SK-N-SH treated with all-trans-retinoic acid at 6 μM for 48 hours (cell line): Measurements from ENCODE around the gene FBLIM1.

Source experiments
- ATAC-seq: fragments of 200-7000 bp; cut with Tn5 transposase; 3 replicates; pipeline ENCODE4 v1.9.1; 2020; ENCODE audit warnings: mild to moderate bottlenecking, moderate library complexity
- ARNTL ChIP-seq: fragments of 450-650 bp; formaldehyde crosslinking; IDR thresholded peaks from 2 replicates; pipeline ENCODE4 v1.5.0; 2020; ENCODE audit warnings: low read depth, mild to moderate bottlenecking, moderate library complexity, borderline replicate concordance
- BACH2 ChIP-seq: fragments of 250-450 bp; sonication (Bioruptor Pico); IDR thresholded peaks from 2 replicates; pipeline ENCODE4 v1.9.0; 2021; ENCODE audit warnings: mild to moderate bottlenecking, borderline replicate concordance
- CSDC2 ChIP-seq: fragments of 250-450 bp; sonication (Bioruptor Pico); IDR thresholded peaks from 2 replicates; pipeline ENCODE4 v1.5.0; 2020; ENCODE audit warnings: mild to moderate bottlenecking, moderate library complexity
- ESRRG ChIP-seq: fragments of 250-450 bp; sonication (Bioruptor Pico); IDR thresholded peaks from 2 replicates; pipeline ENCODE4 v1.6.1; 2021; ENCODE audit warnings: mild to moderate bottlenecking
- ISL1 ChIP-seq: fragments of 250-450 bp; sonication (Bioruptor Pico); IDR thresholded peaks from 2 replicates; pipeline ENCODE4 v2.1.2; 2022; ENCODE audit warnings: mild to moderate bottlenecking, moderate library complexity
- OSR1 ChIP-seq: fragments of 250-450 bp; sonication (Bioruptor Pico); IDR thresholded peaks from 2 replicates; pipeline ENCODE4 v1.8.0; 2022; ENCODE audit warnings: moderate library complexity, mild to moderate bottlenecking, inconsistent platforms
- PPARA ChIP-seq: fragments of 250-450 bp; sonication (Bioruptor Pico); IDR thresholded peaks from 2 replicates; pipeline ENCODE4 v1.5.0; 2020; ENCODE audit warnings: mild to moderate bottlenecking, borderline replicate concordance
- RARB ChIP-seq: fragments of 250-450 bp; sonication (Bioruptor Pico); IDR thresholded peaks from 2 replicates; pipeline ENCODE4 v1.8.0; 2021; ENCODE audit warnings: mild to moderate bottlenecking, moderate library complexity
- SNAI2 ChIP-seq: fragments of 250-450 bp; sonication (Bioruptor Pico); IDR thresholded peaks from 2 replicates; pipeline ENCODE4 v1.5.0; 2020; ENCODE audit warnings: mild to moderate bottlenecking, moderate library complexity
- TCF4 ChIP-seq: fragments of 250-450 bp; sonication (Bioruptor Pico); IDR thresholded peaks from 2 replicates; pipeline ENCODE4 v1.8.0; 2021; ENCODE audit warnings: mild to moderate bottlenecking, moderate library complexity, borderline replicate concordance
- TOX ChIP-seq: fragments of 250-450 bp; sonication (Bioruptor Pico); IDR thresholded peaks from 2 replicates; pipeline ENCODE4 v1.8.0; 2021; ENCODE audit warnings: mild to moderate bottlenecking, moderate library complexity, borderline replicate concordance
- ZC3H10 ChIP-seq: fragments of 250-450 bp; sonication (Bioruptor Pico); IDR thresholded peaks from 2 replicates; pipeline ENCODE4 v1.5.1; 2021; ENCODE audit warnings: mild to moderate bottlenecking, moderate library complexity
- ZFP3 ChIP-seq: fragments of 250-450 bp; sonication (Bioruptor Pico); IDR thresholded peaks from 2 replicates; pipeline ENCODE4 v1.5.0; 2020; ENCODE audit warnings: mild to moderate bottlenecking, moderate library complexity
- ZNF565 ChIP-seq: fragments of 450-650 bp; formaldehyde crosslinking; conservative IDR thresholded peaks from 2 replicates; pipeline ENCODE4 v1.5.0; 2020; ENCODE audit warnings: low read depth, mild to moderate bottlenecking, moderate library complexity
- ZNF70 ChIP-seq: fragments of 450-650 bp; formaldehyde crosslinking; IDR thresholded peaks from 2 replicates; pipeline ENCODE4 v1.5.0; 2020; ENCODE audit warnings: mild to moderate bottlenecking, moderate library complexity
- ZNF8 ChIP-seq: fragments of 450-650 bp; formaldehyde crosslinking; IDR thresholded peaks from 2 replicates; pipeline ENCODE4 v1.5.0; 2020; ENCODE audit warnings: mild to moderate bottlenecking, moderate library complexity
- TF ChIP-seq, protein P1 (sequence below): fragments of 250-450 bp; sonication (Bioruptor Pico); IDR thresholded peaks from 2 replicates; pipeline ENCODE4 v1.5.1; 2021; ENCODE audit warnings: mild to moderate bottlenecking, moderate library complexity
- TF ChIP-seq, protein P2 (sequence below): fragments of 250-450 bp; sonication (Bioruptor Pico); IDR thresholded peaks from 2 replicates; pipeline ENCODE4 v1.5.1; 2020; ENCODE audit warnings: low read depth, mild to moderate bottlenecking, moderate library complexity
- TF ChIP-seq, protein P3 (sequence below): fragments of 250-450 bp; sonication (Bioruptor Pico); IDR thresholded peaks from 2 replicates; pipeline ENCODE4 v1.5.0; 2020; ENCODE audit warnings: mild to moderate bottlenecking, moderate library complexity
- TF ChIP-seq, protein P4 (sequence below): fragments of 250-450 bp; sonication (Bioruptor Pico); IDR thresholded peaks from 2 replicates; pipeline ENCODE4 v1.8.0; 2021; ENCODE audit warnings: low read depth, mild to moderate bottlenecking, moderate library complexity, borderline replicate concordance

The FBLIM1 gene

DNA sequence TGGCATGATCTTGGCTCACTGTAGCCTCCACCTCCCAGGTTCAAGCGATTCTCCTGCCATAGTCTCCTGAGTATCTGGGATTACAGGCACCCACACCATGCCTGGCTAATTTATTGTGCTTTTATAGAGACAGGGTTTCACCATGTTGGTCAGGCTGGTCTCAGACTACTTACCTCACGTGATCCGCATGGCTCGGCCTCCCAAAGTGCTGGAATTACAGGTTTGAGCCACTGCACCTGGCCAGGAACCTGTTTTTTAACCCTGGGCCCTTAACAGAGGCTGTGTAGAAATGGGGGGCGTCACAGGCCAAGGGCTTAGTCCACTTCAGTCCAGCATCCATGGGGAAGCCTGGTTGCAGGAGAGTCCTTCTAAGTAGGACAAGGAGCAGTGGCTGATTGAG, 9.3 kb downstream of the FBLIM1 start:
- ATAC-seq = no peak
- TF ChIP-seq ZC3H10 (CRISPR knock-in tag) (no peak), BACH2 (no peak), OSR1 (no peak), TCF4 (CRISPR knock-in tag) (no peak), ZNF565 (CRISPR knock-in tag) (no peak), ARNTL (CRISPR knock-in tag) (no peak), CSDC2 (CRISPR knock-in tag) (no peak), ZNF70 (CRISPR knock-in tag) (no peak), SNAI2 (CRISPR knock-in tag) (no peak), PPARA (CRISPR knock-in tag) (no peak)
- TF ChIP-seq, protein P1, sequence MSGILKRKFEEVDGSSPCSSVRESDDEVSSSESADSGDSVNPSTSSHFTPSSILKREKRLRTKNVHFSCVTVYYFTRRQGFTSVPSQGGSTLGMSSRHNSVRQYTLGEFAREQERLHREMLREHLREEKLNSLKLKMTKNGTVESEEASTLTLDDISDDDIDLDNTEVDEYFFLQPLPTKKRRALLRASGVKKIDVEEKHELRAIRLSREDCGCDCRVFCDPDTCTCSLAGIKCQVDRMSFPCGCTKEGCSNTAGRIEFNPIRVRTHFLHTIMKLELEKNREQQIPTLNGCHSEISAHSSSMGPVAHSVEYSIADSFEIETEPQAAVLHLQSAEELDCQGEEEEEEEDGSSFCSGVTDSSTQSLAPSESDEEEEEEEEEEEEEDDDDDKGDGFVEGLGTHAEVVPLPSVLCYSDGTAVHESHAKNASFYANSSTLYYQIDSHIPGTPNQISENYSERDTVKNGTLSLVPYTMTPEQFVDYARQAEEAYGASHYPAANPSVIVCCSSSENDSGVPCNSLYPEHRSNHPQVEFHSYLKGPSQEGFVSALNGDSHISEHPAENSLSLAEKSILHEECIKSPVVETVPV (CRISPR knock-in tag) = no peak
- TF ChIP-seq, protein P2, sequence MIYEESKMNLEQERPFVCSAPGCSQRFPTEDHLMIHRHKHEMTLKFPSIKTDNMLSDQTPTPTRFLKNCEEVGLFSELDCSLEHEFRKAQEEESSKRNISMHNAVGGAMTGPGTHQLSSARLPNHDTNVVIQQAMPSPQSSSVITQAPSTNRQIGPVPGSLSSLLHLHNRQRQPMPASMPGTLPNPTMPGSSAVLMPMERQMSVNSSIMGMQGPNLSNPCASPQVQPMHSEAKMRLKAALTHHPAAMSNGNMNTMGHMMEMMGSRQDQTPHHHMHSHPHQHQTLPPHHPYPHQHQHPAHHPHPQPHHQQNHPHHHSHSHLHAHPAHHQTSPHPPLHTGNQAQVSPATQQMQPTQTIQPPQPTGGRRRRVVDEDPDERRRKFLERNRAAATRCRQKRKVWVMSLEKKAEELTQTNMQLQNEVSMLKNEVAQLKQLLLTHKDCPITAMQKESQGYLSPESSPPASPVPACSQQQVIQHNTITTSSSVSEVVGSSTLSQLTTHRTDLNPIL (CRISPR knock-in tag) = no peak
- TF ChIP-seq, protein P3, sequence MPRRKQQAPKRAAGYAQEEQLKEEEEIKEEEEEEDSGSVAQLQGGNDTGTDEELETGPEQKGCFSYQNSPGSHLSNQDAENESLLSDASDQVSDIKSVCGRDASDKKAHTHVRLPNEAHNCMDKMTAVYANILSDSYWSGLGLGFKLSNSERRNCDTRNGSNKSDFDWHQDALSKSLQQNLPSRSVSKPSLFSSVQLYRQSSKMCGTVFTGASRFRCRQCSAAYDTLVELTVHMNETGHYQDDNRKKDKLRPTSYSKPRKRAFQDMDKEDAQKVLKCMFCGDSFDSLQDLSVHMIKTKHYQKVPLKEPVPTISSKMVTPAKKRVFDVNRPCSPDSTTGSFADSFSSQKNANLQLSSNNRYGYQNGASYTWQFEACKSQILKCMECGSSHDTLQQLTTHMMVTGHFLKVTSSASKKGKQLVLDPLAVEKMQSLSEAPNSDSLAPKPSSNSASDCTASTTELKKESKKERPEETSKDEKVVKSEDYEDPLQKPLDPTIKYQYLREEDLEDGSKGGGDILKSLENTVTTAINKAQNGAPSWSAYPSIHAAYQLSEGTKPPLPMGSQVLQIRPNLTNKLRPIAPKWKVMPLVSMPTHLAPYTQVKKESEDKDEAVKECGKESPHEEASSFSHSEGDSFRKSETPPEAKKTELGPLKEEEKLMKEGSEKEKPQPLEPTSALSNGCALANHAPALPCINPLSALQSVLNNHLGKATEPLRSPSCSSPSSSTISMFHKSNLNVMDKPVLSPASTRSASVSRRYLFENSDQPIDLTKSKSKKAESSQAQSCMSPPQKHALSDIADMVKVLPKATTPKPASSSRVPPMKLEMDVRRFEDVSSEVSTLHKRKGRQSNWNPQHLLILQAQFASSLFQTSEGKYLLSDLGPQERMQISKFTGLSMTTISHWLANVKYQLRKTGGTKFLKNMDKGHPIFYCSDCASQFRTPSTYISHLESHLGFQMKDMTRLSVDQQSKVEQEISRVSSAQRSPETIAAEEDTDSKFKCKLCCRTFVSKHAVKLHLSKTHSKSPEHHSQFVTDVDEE = no peak

DNA sequence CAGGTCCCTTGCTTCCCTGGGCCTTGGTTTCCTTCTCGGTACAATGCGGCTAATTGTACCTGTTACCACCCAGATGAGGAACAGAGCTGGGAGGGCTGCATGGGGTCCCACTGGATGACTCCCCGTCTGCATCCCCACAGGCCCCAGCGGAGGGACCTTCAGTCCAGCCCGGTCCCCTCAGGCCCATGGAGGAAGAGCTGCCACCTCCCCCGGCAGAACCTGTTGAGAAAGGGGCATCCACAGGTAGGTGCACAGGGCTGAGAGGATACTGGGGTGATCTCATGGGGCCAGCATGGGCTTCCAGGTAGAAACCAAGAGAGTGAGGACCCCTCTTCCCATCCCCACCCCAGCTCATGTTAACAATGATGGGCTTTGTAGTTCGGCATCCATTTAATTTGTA, 9.8 kb downstream of the FBLIM1 start:
- ATAC-seq = no peak
- no peak for TF ChIP-seq ZC3H10 (CRISPR knock-in tag)
- TF ChIP-seq, protein P1 (CRISPR knock-in tag) = no peak
- TF ChIP-seq, protein P3 = no peak
- no peak for TF ChIP-seq RARB (CRISPR knock-in tag)
- TF ChIP-seq CSDC2 (CRISPR knock-in tag) = no peak
- no peak for TF ChIP-seq TOX (CRISPR knock-in tag)
- TF ChIP-seq, protein P2 (CRISPR knock-in tag) = no peak

DNA sequence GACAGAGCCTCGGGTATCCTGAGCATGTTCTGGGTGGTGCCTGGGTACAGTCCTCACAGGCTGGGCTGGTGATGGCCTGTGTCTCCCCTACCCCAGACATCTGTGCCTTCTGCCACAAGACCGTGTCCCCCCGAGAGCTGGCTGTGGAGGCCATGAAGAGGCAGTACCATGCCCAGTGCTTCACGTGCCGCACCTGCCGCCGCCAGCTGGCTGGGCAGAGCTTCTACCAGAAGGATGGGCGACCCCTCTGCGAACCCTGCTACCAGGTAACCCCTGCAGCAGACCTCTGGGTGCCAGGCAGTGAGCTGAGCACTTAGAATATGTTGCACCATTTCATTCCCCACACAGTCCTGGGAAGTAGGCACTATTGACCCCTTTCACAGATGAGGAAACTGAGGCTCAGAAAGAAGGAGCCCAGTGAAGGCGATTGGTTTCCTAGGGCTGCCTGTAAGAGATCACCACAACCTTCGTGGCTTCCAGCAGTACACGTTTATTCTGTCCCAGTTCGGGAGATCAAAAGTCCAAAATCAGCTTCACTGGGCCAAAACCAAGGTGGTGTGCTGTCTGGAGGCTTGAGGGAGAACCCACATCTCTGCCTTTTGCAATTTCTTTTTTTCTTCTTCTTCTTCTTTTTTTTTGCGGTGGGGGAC, 11.8 kb downstream of the FBLIM1 start:
- no peak for ATAC-seq
- TF ChIP-seq TOX (CRISPR knock-in tag) = no peak
- TF ChIP-seq ISL1 (CRISPR knock-in tag) = no peak
- TF ChIP-seq, protein P1 (CRISPR knock-in tag) = no peak
- TF ChIP-seq ZFP3 (CRISPR knock-in tag) = no peak
- TF ChIP-seq BACH2 = no peak
- TF ChIP-seq ZNF8 (CRISPR knock-in tag) = no peak
- no peak for TF ChIP-seq ZC3H10 (CRISPR knock-in tag)
- TF ChIP-seq, protein P4, sequence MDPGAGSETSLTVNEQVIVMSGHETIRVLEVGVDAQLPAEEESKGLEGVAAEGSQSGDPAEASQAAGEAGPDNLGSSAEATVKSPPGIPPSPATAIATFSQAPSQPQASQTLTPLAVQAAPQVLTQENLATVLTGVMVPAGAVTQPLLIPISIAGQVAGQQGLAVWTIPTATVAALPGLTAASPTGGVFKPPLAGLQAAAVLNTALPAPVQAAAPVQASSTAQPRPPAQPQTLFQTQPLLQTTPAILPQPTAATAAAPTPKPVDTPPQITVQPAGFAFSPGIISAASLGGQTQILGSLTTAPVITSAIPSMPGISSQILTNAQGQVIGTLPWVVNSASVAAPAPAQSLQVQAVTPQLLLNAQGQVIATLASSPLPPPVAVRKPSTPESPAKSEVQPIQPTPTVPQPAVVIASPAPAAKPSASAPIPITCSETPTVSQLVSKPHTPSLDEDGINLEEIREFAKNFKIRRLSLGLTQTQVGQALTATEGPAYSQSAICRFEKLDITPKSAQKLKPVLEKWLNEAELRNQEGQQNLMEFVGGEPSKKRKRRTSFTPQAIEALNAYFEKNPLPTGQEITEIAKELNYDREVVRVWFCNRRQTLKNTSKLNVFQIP (CRISPR knock-in tag) = no peak
- no peak for TF ChIP-seq ZNF70 (CRISPR knock-in tag)
- no peak for TF ChIP-seq CSDC2 (CRISPR knock-in tag)
- TF ChIP-seq ESRRG (CRISPR knock-in tag) = no peak
- TF ChIP-seq OSR1 = no peak
- TF ChIP-seq, all 23 proteins: peak for 0
